ENCODE results near the gene ISOC2.
"Not testable (repeated sequence)": the region's sequence is repeated elsewhere in the genome, so short reads cannot be mapped to it uniquely, and the experiment has no call there.

GRCh38 chr19:55496820-55497219, 35.4 kb upstream of the ISOC2 start:
- TF ChIP-seq, protein P1, sequence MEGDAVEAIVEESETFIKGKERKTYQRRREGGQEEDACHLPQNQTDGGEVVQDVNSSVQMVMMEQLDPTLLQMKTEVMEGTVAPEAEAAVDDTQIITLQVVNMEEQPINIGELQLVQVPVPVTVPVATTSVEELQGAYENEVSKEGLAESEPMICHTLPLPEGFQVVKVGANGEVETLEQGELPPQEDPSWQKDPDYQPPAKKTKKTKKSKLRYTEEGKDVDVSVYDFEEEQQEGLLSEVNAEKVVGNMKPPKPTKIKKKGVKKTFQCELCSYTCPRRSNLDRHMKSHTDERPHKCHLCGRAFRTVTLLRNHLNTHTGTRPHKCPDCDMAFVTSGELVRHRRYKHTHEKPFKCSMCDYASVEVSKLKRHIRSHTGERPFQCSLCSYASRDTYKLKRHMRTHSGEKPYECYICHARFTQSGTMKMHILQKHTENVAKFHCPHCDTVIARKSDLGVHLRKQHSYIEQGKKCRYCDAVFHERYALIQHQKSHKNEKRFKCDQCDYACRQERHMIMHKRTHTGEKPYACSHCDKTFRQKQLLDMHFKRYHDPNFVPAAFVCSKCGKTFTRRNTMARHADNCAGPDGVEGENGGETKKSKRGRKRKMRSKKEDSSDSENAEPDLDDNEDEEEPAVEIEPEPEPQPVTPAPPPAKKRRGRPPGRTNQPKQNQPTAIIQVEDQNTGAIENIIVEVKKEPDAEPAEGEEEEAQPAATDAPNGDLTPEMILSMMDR (IDR thresholded peaks at IDR 0.05; ENCODE audit: poor library complexity): not testable (repeated sequence)
- not testable (repeated sequence) for TF ChIP-seq EZH2phosphoT487 (IDR thresholded peaks at IDR 0.05; ENCODE audit: low read depth, severe bottlenecking, unreplicated experiment); EZH2 (IDR thresholded peaks at IDR 0.05; ENCODE audit: borderline replicate concordance)

All from hepatocyte (in vitro differentiated cells).